PFSK-1 (cell line): ENCODE results near the gene SLC12A8.

ENCODE experiments used
- FOXP2 ChIP-seq: optimal IDR thresholded peaks from 2 replicates; pipeline ENCODE3; 2011; ENCODE audit warnings: borderline replicate concordance, control low read depth, inconsistent platforms; ENCODE audit not compliant: insufficient read depth; ENCODE audit errors: extremely low read length, extremely low read depth
- POLR2AphosphoS5 ChIP-seq: IDR thresholded peaks from 2 replicates; pipeline ENCODE4 v1.6.1; 2012; ENCODE audit warnings: low read depth, mild to moderate bottlenecking, control low read depth, low read length, moderate library complexity
- SIN3A ChIP-seq: IDR thresholded peaks from 2 replicates; pipeline ENCODE4 v1.6.1; 2012; ENCODE audit warnings: mild to moderate bottlenecking, low read length, moderate library complexity, borderline replicate concordance; ENCODE audit not compliant: insufficient read depth
- TF ChIP-seq, protein P1 (sequence below), 2 experiments: IDR thresholded peaks; 2 replicates each; pipeline versions ENCODE4 v1.6.1 to v1.8.0; 2011 to 2012; ENCODE audit warnings: low read depth in 2 of 2, low read length in 2 of 2, control low read depth in 1 of 2, inconsistent platforms in 1 of 2, mild to moderate bottlenecking in 1 of 2, moderate library complexity in 1 of 2; ENCODE audit not compliant: insufficient read depth in 1 of 2

DNA sequence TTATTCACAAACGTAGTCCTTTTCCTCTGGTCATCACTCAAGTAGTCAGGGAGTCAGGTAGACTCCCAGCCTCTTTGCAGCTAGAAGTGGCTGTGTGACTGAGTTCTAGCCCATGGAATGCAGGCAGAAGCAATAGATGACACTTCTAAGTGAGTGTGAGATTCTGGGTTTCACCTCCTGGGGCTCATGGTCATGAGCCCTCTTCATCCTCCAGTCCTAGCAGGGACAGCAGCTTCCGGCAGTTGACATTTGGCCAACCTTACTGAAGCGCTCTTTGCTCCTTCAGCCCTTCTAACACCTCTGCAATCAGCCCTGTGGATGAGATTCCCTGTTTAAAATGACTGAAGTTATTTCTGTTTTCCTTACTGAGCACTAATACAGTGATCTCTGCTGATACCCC, 21.8 kb downstream of the SLC12A8 start:
- TF ChIP-seq, protein P1, sequence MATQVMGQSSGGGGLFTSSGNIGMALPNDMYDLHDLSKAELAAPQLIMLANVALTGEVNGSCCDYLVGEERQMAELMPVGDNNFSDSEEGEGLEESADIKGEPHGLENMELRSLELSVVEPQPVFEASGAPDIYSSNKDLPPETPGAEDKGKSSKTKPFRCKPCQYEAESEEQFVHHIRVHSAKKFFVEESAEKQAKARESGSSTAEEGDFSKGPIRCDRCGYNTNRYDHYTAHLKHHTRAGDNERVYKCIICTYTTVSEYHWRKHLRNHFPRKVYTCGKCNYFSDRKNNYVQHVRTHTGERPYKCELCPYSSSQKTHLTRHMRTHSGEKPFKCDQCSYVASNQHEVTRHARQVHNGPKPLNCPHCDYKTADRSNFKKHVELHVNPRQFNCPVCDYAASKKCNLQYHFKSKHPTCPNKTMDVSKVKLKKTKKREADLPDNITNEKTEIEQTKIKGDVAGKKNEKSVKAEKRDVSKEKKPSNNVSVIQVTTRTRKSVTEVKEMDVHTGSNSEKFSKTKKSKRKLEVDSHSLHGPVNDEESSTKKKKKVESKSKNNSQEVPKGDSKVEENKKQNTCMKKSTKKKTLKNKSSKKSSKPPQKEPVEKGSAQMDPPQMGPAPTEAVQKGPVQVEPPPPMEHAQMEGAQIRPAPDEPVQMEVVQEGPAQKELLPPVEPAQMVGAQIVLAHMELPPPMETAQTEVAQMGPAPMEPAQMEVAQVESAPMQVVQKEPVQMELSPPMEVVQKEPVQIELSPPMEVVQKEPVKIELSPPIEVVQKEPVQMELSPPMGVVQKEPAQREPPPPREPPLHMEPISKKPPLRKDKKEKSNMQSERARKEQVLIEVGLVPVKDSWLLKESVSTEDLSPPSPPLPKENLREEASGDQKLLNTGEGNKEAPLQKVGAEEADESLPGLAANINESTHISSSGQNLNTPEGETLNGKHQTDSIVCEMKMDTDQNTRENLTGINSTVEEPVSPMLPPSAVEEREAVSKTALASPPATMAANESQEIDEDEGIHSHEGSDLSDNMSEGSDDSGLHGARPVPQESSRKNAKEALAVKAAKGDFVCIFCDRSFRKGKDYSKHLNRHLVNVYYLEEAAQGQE (IDR thresholded peaks at IDR 0.05; ENCODE audit: insufficient read depth in 1 of 2, low read depth in 2 of 2, low read length in 2 of 2): no peak
- TF ChIP-seq FOXP2: no peak
- TF ChIP-seq POLR2AphosphoS5: no peak
- TF ChIP-seq SIN3A: no peak
